Testis (tissue), 3 donors: ENCODE results near the gene AIPL1. TPM values are rescaled to one million over a fixed set of nuclear protein-coding genes. Genes with fewer than 3 reads are reported as not detected.

Experiments used
- DNase-seq: peaks from one replicate; pipeline ENCODE4 v3.0.0-alpha.2; 2019
- H3K27ac ChIP-seq, 2 donors: fragments of 200-600 bp; sonication (generic); one replicate each; pipeline ENCODE4 v1.5.1; 2019
- H3K27me3 ChIP-seq: fragments of 200-600 bp; sonication (generic); one replicate; pipeline ENCODE4 v1.5.1; 2019
- H3K36me3 ChIP-seq: fragments of 200-600 bp; sonication (generic); one replicate; pipeline ENCODE4 v1.5.1; 2017; ENCODE audit warnings: low read depth; ENCODE audit errors: missing control alignments
- H3K4me1 ChIP-seq: fragments of 200-600 bp; sonication (generic); one replicate; pipeline ENCODE4 v1.5.1; 2019
- H3K4me3 ChIP-seq, 2 donors: fragments of 200-600 bp; sonication (generic); one replicate each; pipeline ENCODE4 v1.5.1; 2017 to 2019
- H3K9me3 ChIP-seq: fragments of 200-600 bp; sonication (generic); one replicate; pipeline ENCODE4 v1.5.1; 2017
- POLR2A ChIP-seq: fragments of 450-650 bp; IDR thresholded peaks from one replicate; pipeline ENCODE4 v1.6.1; 2017; ENCODE audit warnings: antibody characterized with exemption, mild to moderate bottlenecking, moderate library complexity
- WGBS, 2 donors: methylation state at CpG; one replicate each; pipeline ENCODE4 v1.1.5; 2018; 5-methylcytosine and 5-hydroxymethylcytosine counted together
- intact Hi-C: fragments of 100-400 bp; cut with DNase I; formaldehyde crosslinking; loops from one replicate; pipeline ENCODE4 v1.15.1; 2023; ENCODE audit warnings: low total_unique reads
- polyA plus RNA-seq: library from polyadenylated mRNA; stranded (reverse); fragments of 350-450 nt; fragmentation: Illumina TruSeq; extraction: RNeasy Lipid Tissue Mini Kit (QIAGEN cat#74804); gene quantifications from one replicate; pipeline ENCODE4 v1.2.3, GENCODE V29; 2014; ENCODE audit warnings: low read depth, low replicate concordance; ENCODE audit not compliant: insufficient read depth
- total RNA-seq, 2 donors: library from RNA; depleted of rRNA; stranded (reverse); fragments of >200 nt; gene quantifications; one replicate each; pipeline ENCODE4 v1.2.3, GENCODE V29; 2016
- TF ChIP-seq, protein P1 (sequence below), 3 experiments: fragments of 450-650 bp in 2 of 3; fragments of 200-600 bp in 1 of 3; sonication (generic) in 1 of 3; IDR thresholded peaks; one replicate each; pipeline ENCODE4 v1.5.1; 2016 to 2019; ENCODE audit warnings: antibody characterized with exemption in 3 of 3, mild to moderate bottlenecking in 2 of 3, moderate library complexity in 1 of 3

Gene AIPL1
- total and polyA plus RNA-seq, 3 donors from 2014 or later, result 0.37 to 1.0 (median 0.49) TPM

DNA sequence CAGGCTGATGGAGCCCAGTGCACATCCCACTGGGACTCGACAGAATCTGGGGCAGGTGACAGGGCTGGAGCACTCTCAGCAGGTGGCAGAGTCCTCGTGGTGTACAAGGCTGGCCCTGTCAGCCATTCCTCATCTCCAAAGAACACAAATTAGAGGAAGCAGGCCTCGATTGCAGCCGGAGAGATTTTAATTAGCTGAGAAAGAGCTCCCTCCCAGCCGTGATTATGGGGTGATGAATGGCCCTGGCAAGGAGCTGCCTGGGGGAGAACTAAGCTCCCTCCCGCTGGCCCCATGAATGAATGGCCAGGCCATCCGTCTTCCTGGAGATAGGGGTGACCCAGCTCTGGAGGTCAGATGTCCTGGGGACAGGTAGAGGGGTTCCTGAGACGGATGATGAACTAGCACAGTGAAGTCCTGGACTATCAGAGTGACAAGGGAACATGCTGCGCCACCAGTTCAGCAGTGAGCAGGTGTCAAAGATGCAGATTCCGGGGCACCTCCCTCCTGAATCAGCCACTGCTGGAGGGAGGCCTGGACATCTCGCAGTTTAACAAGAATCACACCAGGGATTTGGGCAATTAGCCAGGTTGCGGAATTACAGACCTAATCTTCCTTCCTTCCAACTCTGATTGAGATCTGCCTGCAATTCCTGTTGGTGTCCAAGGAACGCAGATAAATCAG lies 44.8 kb upstream of the AIPL1 start:
- DNase-seq, result no peak
- intact Hi-C loops, result no loop called here
- Histone ChIP-seq H3K4me1 (no peaks in the 10 kb centered on the region), H3K36me3 (no peaks in the 10 kb centered on the region), H3K9me3 (no peaks in the 10 kb centered on the region), H3K27ac (no peak overlapping the region), H3K4me3 (no peak overlapping the region), H3K27me3 (no peaks in the 10 kb centered on the region)
- 65 to 71% methylated on average over 7 to 13 of the region's 13 CpGs for WGBS, 2 donors
- TF ChIP-seq POLR2A, result no peak
- TF ChIP-seq, protein P1, sequence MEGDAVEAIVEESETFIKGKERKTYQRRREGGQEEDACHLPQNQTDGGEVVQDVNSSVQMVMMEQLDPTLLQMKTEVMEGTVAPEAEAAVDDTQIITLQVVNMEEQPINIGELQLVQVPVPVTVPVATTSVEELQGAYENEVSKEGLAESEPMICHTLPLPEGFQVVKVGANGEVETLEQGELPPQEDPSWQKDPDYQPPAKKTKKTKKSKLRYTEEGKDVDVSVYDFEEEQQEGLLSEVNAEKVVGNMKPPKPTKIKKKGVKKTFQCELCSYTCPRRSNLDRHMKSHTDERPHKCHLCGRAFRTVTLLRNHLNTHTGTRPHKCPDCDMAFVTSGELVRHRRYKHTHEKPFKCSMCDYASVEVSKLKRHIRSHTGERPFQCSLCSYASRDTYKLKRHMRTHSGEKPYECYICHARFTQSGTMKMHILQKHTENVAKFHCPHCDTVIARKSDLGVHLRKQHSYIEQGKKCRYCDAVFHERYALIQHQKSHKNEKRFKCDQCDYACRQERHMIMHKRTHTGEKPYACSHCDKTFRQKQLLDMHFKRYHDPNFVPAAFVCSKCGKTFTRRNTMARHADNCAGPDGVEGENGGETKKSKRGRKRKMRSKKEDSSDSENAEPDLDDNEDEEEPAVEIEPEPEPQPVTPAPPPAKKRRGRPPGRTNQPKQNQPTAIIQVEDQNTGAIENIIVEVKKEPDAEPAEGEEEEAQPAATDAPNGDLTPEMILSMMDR (IDR thresholded peaks at IDR 0.05), result no peak

GRCh38 chr17:6478486-6478885 lies 43.6 kb upstream of the AIPL1 start:
- intact Hi-C loops, result no loop called here
- 82 to 92% methylated on average over 7 to 11 of the region's 11 CpGs for WGBS, 2 donors
- no peak for DNase-seq
- no peaks in the 10 kb centered on the region for H3K27me3 ChIP-seq
- no peaks in the 10 kb centered on the region for H3K9me3 ChIP-seq
- H3K4me1 ChIP-seq, result no peaks in the 10 kb centered on the region
- H3K4me3 ChIP-seq, result no peak overlapping the region
- H3K27ac ChIP-seq, result no peak overlapping the region
- H3K36me3 ChIP-seq, result no peaks in the 10 kb centered on the region
- TF ChIP-seq, protein P1 (IDR thresholded peaks at IDR 0.05), result no peak
- TF ChIP-seq POLR2A, result no peak

DNA sequence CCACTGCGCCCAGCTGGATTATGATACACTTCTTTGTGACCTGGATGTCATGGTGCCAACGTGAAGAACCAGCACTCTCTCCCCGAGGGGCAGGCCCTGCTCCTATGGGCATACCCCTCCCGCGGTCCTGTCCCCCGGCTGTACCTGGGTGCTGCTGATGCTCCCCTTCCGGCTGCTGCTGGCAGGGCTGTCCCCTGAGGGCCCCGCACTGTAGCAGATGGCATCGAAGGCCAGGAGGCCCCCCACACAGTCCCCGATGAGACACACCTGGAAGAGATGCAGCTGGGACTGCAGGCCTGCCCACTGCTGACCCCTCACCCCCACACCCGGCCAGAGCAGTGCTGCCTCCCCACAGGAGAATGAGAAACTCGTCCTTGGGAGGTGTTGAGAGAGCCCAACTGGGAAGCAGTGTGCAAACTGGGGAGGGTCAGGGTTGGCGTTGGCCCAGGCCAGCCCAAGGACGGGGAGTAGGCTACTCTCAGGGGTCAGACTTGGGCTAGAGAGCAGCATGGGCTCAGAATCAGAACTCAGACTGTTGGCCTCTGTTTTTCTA lies 43.0 kb upstream of the AIPL1 start:
- 73 to 77% methylated on average over 7 to 14 of the region's 14 CpGs for WGBS, 2 donors
- no peak overlapping the region for H3K27ac ChIP-seq
- no peak overlapping the region for H3K4me3 ChIP-seq
- H3K4me1 ChIP-seq, result no peaks in the 10 kb centered on the region
- no peak for DNase-seq
- H3K27me3 ChIP-seq, result no peaks in the 10 kb centered on the region
- H3K9me3 ChIP-seq, result no peaks in the 10 kb centered on the region
- TF ChIP-seq POLR2A, result no peak
- TF ChIP-seq, protein P1 (IDR thresholded peaks at IDR 0.05), result no peak
- H3K36me3 ChIP-seq, result no peaks in the 10 kb centered on the region
- intact Hi-C loops, result no loop called here

GRCh38 chr17:6476810-6477179 lies 41.9 kb upstream of the AIPL1 start:
- no peak for TF ChIP-seq POLR2A
- TF ChIP-seq, protein P1 (IDR thresholded peaks at IDR 0.05), result no peak
- Histone ChIP-seq H3K36me3 (no peaks in the 10 kb centered on the region), H3K4me1 (peaks cover 4% of the 10 kb centered on the region), H3K27ac (no peak overlapping the region), H3K9me3 (no peaks in the 10 kb centered on the region), H3K4me3 (no peak overlapping the region), H3K27me3 (no peaks in the 10 kb centered on the region)
- intact Hi-C loops, result no loop called here
- DNase-seq, result peak; percentile 56
- WGBS, 2 donors, result 69 to 77% methylated on average over 5 to 10 of the region's 10 CpGs
